Adipocyte (in vitro differentiated cells): ENCODE measurements around the gene NPAS3.
A peak's percentile ranks its signal among the peaks of the same experiment; 100 is the strongest.

Source experiments
- DNase-seq: peaks from one replicate; pipeline ENCODE4 v3.0.0-alpha.2; 2015; ENCODE audit warnings: low read depth
- H3K27me3 ChIP-seq: replicated peaks from 2 replicates; pipeline ENCODE4 v1.7.0; 2013; ENCODE audit warnings: mild to moderate bottlenecking, low read length, moderate library complexity; ENCODE audit not compliant: control insufficient read depth, insufficient read depth
- H3K36me3 ChIP-seq: 2 replicates; pipeline ENCODE4 v1.7.0; 2013; ENCODE audit warnings: low read length, mild to moderate bottlenecking, moderate library complexity; ENCODE audit not compliant: control insufficient read depth, insufficient read depth, severe bottlenecking
- H3K4me1 ChIP-seq: 2 replicates; pipeline ENCODE4 v1.7.0; 2013; ENCODE audit warnings: mild to moderate bottlenecking, low read length, moderate library complexity; ENCODE audit not compliant: control insufficient read depth, insufficient read depth
- H3K4me3 ChIP-seq: 2 replicates; pipeline ENCODE4 v1.7.0; 2013; ENCODE audit warnings: mild to moderate bottlenecking, low read length, moderate library complexity
- H3K9ac ChIP-seq: 2 replicates; pipeline ENCODE4 v1.7.0; 2013; ENCODE audit warnings: mild to moderate bottlenecking, low read length, moderate library complexity
- H3K9me3 ChIP-seq: 2 replicates; pipeline ENCODE4 v1.7.0; 2013; ENCODE audit warnings: mild to moderate bottlenecking, low read length, moderate library complexity; ENCODE audit not compliant: control insufficient read depth

The NPAS3 gene

GRCh38 chr14:33307691-33308251 lies 369.1 kb downstream of the NPAS3 start:
- Histone ChIP-seq H3K9me3 (no peaks in the 10 kb centered on the region), H3K4me3 (peak overlapping the region; percentile 59), H3K27me3 (no peaks in the 10 kb centered on the region), H3K36me3 (no peaks in the 10 kb centered on the region), H3K9ac (no peak overlapping the region), H3K4me1 (peaks cover 12% of the 10 kb centered on the region)
- peak; percentile 75 for DNase-seq

- H3K4me3 ChIP-seq = no peak overlapping the region
- peaks cover 12% of the 10 kb centered on the region for H3K4me1 ChIP-seq
- no peak for DNase-seq
- no peak overlapping the region for H3K9ac ChIP-seq
- no peaks in the 10 kb centered on the region for H3K27me3 ChIP-seq
- H3K36me3 ChIP-seq = no peaks in the 10 kb centered on the region
- no peaks in the 10 kb centered on the region for H3K9me3 ChIP-seq
Observed at GRCh38 chr14:33309106-33309505, 370.4 kb downstream of the NPAS3 start.

- H3K36me3 ChIP-seq = no peaks in the 10 kb centered on the region
- no peaks in the 10 kb centered on the region for H3K27me3 ChIP-seq
- H3K4me3 ChIP-seq = no peak overlapping the region
- DNase-seq = no peak
- no peaks in the 10 kb centered on the region for H3K9me3 ChIP-seq
- peaks cover 19% of the 10 kb centered on the region for H3K4me1 ChIP-seq
- H3K9ac ChIP-seq = no peak overlapping the region
Observed at GRCh38 chr14:33315217-33315616, 376.5 kb downstream of the NPAS3 start.

GRCh38 chr14:33315721-33316120 lies 377.0 kb downstream of the NPAS3 start:
- H3K4me1 ChIP-seq = peaks cover 19% of the 10 kb centered on the region
- DNase-seq = peak; percentile 3
- no peak overlapping the region for H3K9ac ChIP-seq
- H3K36me3 ChIP-seq = no peaks in the 10 kb centered on the region
- H3K27me3 ChIP-seq = no peaks in the 10 kb centered on the region
- no peaks in the 10 kb centered on the region for H3K9me3 ChIP-seq
- no peak overlapping the region for H3K4me3 ChIP-seq

GRCh38 chr14:33317675-33318074 lies 379.0 kb downstream of the NPAS3 start:
- Histone ChIP-seq H3K36me3 (no peaks in the 10 kb centered on the region), H3K27me3 (no peaks in the 10 kb centered on the region), H3K4me3 (no peak overlapping the region), H3K9ac (no peak overlapping the region), H3K9me3 (no peaks in the 10 kb centered on the region), H3K4me1 (peaks cover 19% of the 10 kb centered on the region)
- no peak for DNase-seq

GRCh38 chr14:33323979-33324378 lies 385.3 kb downstream of the NPAS3 start:
- no peaks in the 10 kb centered on the region for H3K36me3 ChIP-seq
- no peaks in the 10 kb centered on the region for H3K4me1 ChIP-seq
- H3K27me3 ChIP-seq = no peaks in the 10 kb centered on the region
- no peak for DNase-seq
- H3K4me3 ChIP-seq = no peak overlapping the region
- H3K9me3 ChIP-seq = no peaks in the 10 kb centered on the region
- H3K9ac ChIP-seq = no peak overlapping the region

GRCh38 chr14:33331176-33331949 lies 392.7 kb downstream of the NPAS3 start:
- Histone ChIP-seq H3K4me1 (no peaks in the 10 kb centered on the region), H3K4me3 (no peak overlapping the region), H3K27me3 (no peaks in the 10 kb centered on the region), H3K9ac (no peak overlapping the region), H3K36me3 (peaks cover under 1% of the 10 kb centered on the region), H3K9me3 (peaks cover 2% of the 10 kb centered on the region)
- no peak for DNase-seq

- Histone ChIP-seq H3K4me3 (no peak overlapping the region), H3K4me1 (no peaks in the 10 kb centered on the region), H3K9me3 (peaks cover 11% of the 10 kb centered on the region), H3K9ac (no peak overlapping the region), H3K27me3 (no peaks in the 10 kb centered on the region), H3K36me3 (peaks cover 3% of the 10 kb centered on the region)
- DNase-seq = no peak
Observed at GRCh38 chr14:33332497-33332896, 393.8 kb downstream of the NPAS3 start.

GRCh38 chr14:33335366-33335765 lies 396.7 kb downstream of the NPAS3 start:
- no peaks in the 10 kb centered on the region for H3K4me1 ChIP-seq
- peaks cover 3% of the 10 kb centered on the region for H3K36me3 ChIP-seq
- DNase-seq = peak; percentile 2
- peaks cover 11% of the 10 kb centered on the region for H3K9me3 ChIP-seq
- H3K9ac ChIP-seq = no peak overlapping the region
- H3K4me3 ChIP-seq = no peak overlapping the region
- H3K27me3 ChIP-seq = no peaks in the 10 kb centered on the region

- Histone ChIP-seq H3K4me1 (peaks cover 2% of the 10 kb centered on the region), H3K36me3 (no peaks in the 10 kb centered on the region), H3K9me3 (no peaks in the 10 kb centered on the region), H3K9ac (no peak overlapping the region), H3K4me3 (no peak overlapping the region), H3K27me3 (no peaks in the 10 kb centered on the region)
- no peak for DNase-seq
Observed at GRCh38 chr14:33342299-33342974, 403.8 kb downstream of the NPAS3 start.

- Histone ChIP-seq H3K4me1 (peaks cover 2% of the 10 kb centered on the region), H3K4me3 (no peak overlapping the region), H3K9me3 (no peaks in the 10 kb centered on the region), H3K36me3 (no peaks in the 10 kb centered on the region), H3K27me3 (no peaks in the 10 kb centered on the region), H3K9ac (no peak overlapping the region)
- peak; percentile 62 for DNase-seq
Observed at GRCh38 chr14:33343016-33343415, 404.3 kb downstream of the NPAS3 start.
